Measurements from ENCODE around the gene MRM2. TPM values are rescaled to one million over a fixed set of nuclear protein-coding genes. Genes with fewer than 3 reads are reported as not detected.
A peak's percentile ranks its signal among the peaks of the same experiment; 100 is the strongest.

The MRM2 gene
- total RNA-seq, 2 experiments from 2014 or later = 45.1 to 52.3 TPM

GRCh38 chr7:2289621-2290020 is 47.6 kb upstream of the MRM2 start:
- intact Hi-C loops (cut with micrococcal nuclease; ENCODE audit: unreplicated experiment) = loop anchor here (2.0 kb wide), 1 partner anchor 17 kb away; no protein-coding TSS in a partner anchor
- H4K20me1 ChIP-seq (ENCODE audit: insufficient read depth, low read length) = no peaks in the 10 kb centered on the region
- ChIA-PET CTCF (ENCODE audit: unreplicated experiment) (no interaction called here), POLR2A (interaction anchor here (0.5 kb wide), 1 partner anchor 113 kb away, joined by 4 read pairs; no protein-coding TSS in a partner anchor)
- TF ChIP-seq EZH2phosphoT487 (IDR thresholded peaks at IDR 0.05; ENCODE audit: borderline replicate concordance, low read depth, low read length) (no peak), CTCF (conservative IDR thresholded peaks at IDR 0.05; ENCODE audit: low read length) (no peak)
- no peak for DNase-seq (ENCODE audit: low spot score)
- H2AFZ ChIP-seq (ENCODE audit: low read length) = no peak overlapping the region
- H3K79me2 ChIP-seq (ENCODE audit: insufficient read depth, low read depth, low read length) = peaks cover 6% of the 10 kb centered on the region; the same call in 1 of the 2 replicates
- H3K4me1 ChIP-seq (ENCODE audit: insufficient read depth, low read length, poor library complexity, severe bottlenecking) = peaks cover 19% of the 10 kb centered on the region
- BruUV-seq (replicated peaks) = no TSS peak
- no peak overlapping the region for H3K4me3 ChIP-seq (ENCODE audit: low read depth, low read length, poor library complexity, severe bottlenecking)
- no peaks in the 10 kb centered on the region for H3K9me3 ChIP-seq (ENCODE audit: low read length)
- no peak overlapping the region for H3K27ac ChIP-seq (ENCODE audit: low read depth, low read length, poor library complexity, severe bottlenecking)
- no peaks in the 10 kb centered on the region for H3K9me2 ChIP-seq (ENCODE audit: insufficient read depth, low read length)
- H3K36me3 ChIP-seq (ENCODE audit: insufficient read depth, low read length) = no peaks in the 10 kb centered on the region
- no peak overlapping the region for H3K4me2 ChIP-seq (ENCODE audit: low read length)

GRCh38 chr7:2289111-2289586 is 47.1 kb upstream of the MRM2 start:
- Histone ChIP-seq H4K20me1 (ENCODE audit: insufficient read depth, low read length) (no peaks in the 10 kb centered on the region), H2AFZ (ENCODE audit: low read length) (no peak overlapping the region), H3K4me2 (ENCODE audit: low read length) (peak overlapping the region; percentile 49; the same call in 1 of the 2 replicates), H3K4me3 (ENCODE audit: low read depth, low read length, poor library complexity, severe bottlenecking) (no peak overlapping the region), H3K4me1 (ENCODE audit: insufficient read depth, low read length, poor library complexity, severe bottlenecking) (peaks cover 19% of the 10 kb centered on the region), H3K36me3 (ENCODE audit: insufficient read depth, low read length) (no peaks in the 10 kb centered on the region), H3K79me2 (ENCODE audit: insufficient read depth, low read depth, low read length) (peaks cover 6% of the 10 kb centered on the region; the same call in 1 of the 2 replicates), H3K9me2 (ENCODE audit: insufficient read depth, low read length) (no peaks in the 10 kb centered on the region), H3K9me3 (ENCODE audit: low read length) (no peaks in the 10 kb centered on the region), H3K27ac (ENCODE audit: low read depth, low read length, poor library complexity, severe bottlenecking) (peak overlapping the region; percentile 37)
- ChIA-PET POLR2A (interaction anchor here (0.5 kb wide), 2 partner anchors 48 to 113 kb away, joined by 3 to 4 read pairs; no protein-coding TSS in a partner anchor), CTCF (ENCODE audit: unreplicated experiment) (interaction anchor here (0.9 kb wide), 1 partner anchor 10 kb away, joined by 3 read pairs; no protein-coding TSS in a partner anchor)
- DNase-seq (ENCODE audit: low spot score) = no peak
- TSS peak; percentile 63 for BruUV-seq (replicated peaks)
- intact Hi-C loops (cut with micrococcal nuclease; ENCODE audit: unreplicated experiment) = loop anchor here (2.0 kb wide), 1 partner anchor 18 kb away; no protein-coding TSS in a partner anchor
- TF ChIP-seq CTCF (conservative IDR thresholded peaks at IDR 0.05; ENCODE audit: low read length) (no peak), EZH2phosphoT487 (IDR thresholded peaks at IDR 0.05; ENCODE audit: borderline replicate concordance, low read depth, low read length) (no peak)

GRCh38 chr7:2288503-2288902 is 46.5 kb upstream of the MRM2 start:
- Histone ChIP-seq H3K36me3 (ENCODE audit: insufficient read depth, low read length) (no peaks in the 10 kb centered on the region), H3K9me2 (ENCODE audit: insufficient read depth, low read length) (no peaks in the 10 kb centered on the region), H3K27ac (ENCODE audit: low read depth, low read length, poor library complexity, severe bottlenecking) (peak overlapping the region; percentile 37), H3K4me2 (ENCODE audit: low read length) (peak overlapping the region; percentile 49), H3K79me2 (ENCODE audit: insufficient read depth, low read depth, low read length) (peaks cover 6% of the 10 kb centered on the region; the same call in 1 of the 2 replicates), H4K20me1 (ENCODE audit: insufficient read depth, low read length) (no peaks in the 10 kb centered on the region), H3K4me1 (ENCODE audit: insufficient read depth, low read length, poor library complexity, severe bottlenecking) (peaks cover 19% of the 10 kb centered on the region), H2AFZ (ENCODE audit: low read length) (no peak overlapping the region), H3K4me3 (ENCODE audit: low read depth, low read length, poor library complexity, severe bottlenecking) (no peak overlapping the region), H3K9me3 (ENCODE audit: low read length) (no peaks in the 10 kb centered on the region)
- POLR2A ChIA-PET = interaction anchor here (0.5 kb wide), 1 partner anchor 47 kb away, joined by 3 read pairs; no protein-coding TSS in a partner anchor
- no TSS peak for BruUV-seq (replicated peaks)
- CTCF ChIA-PET (ENCODE audit: unreplicated experiment) = interaction anchor here (0.9 kb wide), 1 partner anchor 10 kb away, joined by 3 read pairs; no protein-coding TSS in a partner anchor
- TF ChIP-seq EZH2phosphoT487 (IDR thresholded peaks at IDR 0.05; ENCODE audit: borderline replicate concordance, low read depth, low read length) (no peak), CTCF (conservative IDR thresholded peaks at IDR 0.05; ENCODE audit: low read length) (no peak)
- intact Hi-C loops (cut with micrococcal nuclease; ENCODE audit: unreplicated experiment) = loop anchor here (2.0 kb wide), 1 partner anchor 18 kb away; no protein-coding TSS in a partner anchor
- DNase-seq (ENCODE audit: low spot score) = peak; percentile 73

Data from OCI-LY7 (cell line).